H9 (cell line): ENCODE measurements around the gene CFL1. TPM values are rescaled to one million over a fixed set of nuclear protein-coding genes. Genes with fewer than 3 reads are reported as not detected.

ENCODE experiments used
- DNase-seq: peaks from one replicate; pipeline ENCODE4 v3.0.0-alpha.2; 2017
- H2AFZ ChIP-seq: one replicate; pipeline ENCODE4 v1.6.1; 2013; ENCODE audit warnings: mild to moderate bottlenecking, low read length, control low read depth, moderate library complexity
- H2AK5ac ChIP-seq: 2 replicates; pipeline ENCODE4 v1.6.1; 2013; ENCODE audit warnings: low read length, control low read depth, mixed read lengths; ENCODE audit not compliant: insufficient read length
- H2BK120ac ChIP-seq: one replicate; pipeline ENCODE4 v1.6.1; 2013; ENCODE audit warnings: low read depth, mild to moderate bottlenecking, low read length, control low read depth, inconsistent platforms; ENCODE audit not compliant: poor library complexity, severe bottlenecking
- H2BK12ac ChIP-seq: 2 replicates; pipeline ENCODE4 v1.6.1; 2013; ENCODE audit warnings: low read length, control low read depth, mixed read lengths, low read depth; ENCODE audit not compliant: insufficient read length
- H2BK15ac ChIP-seq: 2 replicates; pipeline ENCODE4 v1.6.1; 2013; ENCODE audit warnings: low read depth, low read length, control low read depth
- H2BK20ac ChIP-seq: one replicate; pipeline ENCODE4 v1.6.1; 2013; ENCODE audit warnings: low read depth, mild to moderate bottlenecking, low read length, control low read depth, inconsistent platforms; ENCODE audit not compliant: poor library complexity, severe bottlenecking
- H2BK5ac ChIP-seq: 2 replicates; pipeline ENCODE4 v1.6.1; 2013; ENCODE audit warnings: low read length, control low read depth, mixed read lengths; ENCODE audit not compliant: insufficient read length
- H3K14ac ChIP-seq: 2 replicates; pipeline ENCODE4 v1.6.1; 2013; ENCODE audit warnings: low read length, control low read depth; ENCODE audit not compliant: insufficient read depth
- H3K18ac ChIP-seq: 2 replicates; pipeline ENCODE4 v1.6.1; 2013; ENCODE audit warnings: low read depth, mild to moderate bottlenecking, mixed read lengths, low read length, control low read depth; ENCODE audit not compliant: insufficient read length
- H3K23ac ChIP-seq: 2 replicates; pipeline ENCODE4 v1.6.1; 2013; ENCODE audit warnings: low read length, control low read depth, mixed read lengths, low read depth; ENCODE audit not compliant: insufficient read length
- H3K23me2 ChIP-seq: 2 replicates; pipeline ENCODE4 v1.6.1; 2013; ENCODE audit warnings: low read depth, mild to moderate bottlenecking, mixed read lengths, low read length, control low read depth; ENCODE audit not compliant: insufficient read length, poor library complexity, severe bottlenecking
- H3K27ac ChIP-seq: 2 replicates; pipeline ENCODE4 v1.5.1; 2013; ENCODE audit warnings: low read length, control low read depth, mixed read lengths, low read depth; ENCODE audit not compliant: insufficient read length
- H3K27me3 ChIP-seq: 2 replicates; pipeline ENCODE4 v1.6.1; 2013; ENCODE audit warnings: low read length, control low read depth, inconsistent platforms; ENCODE audit not compliant: insufficient read depth
- H3K4ac ChIP-seq: 2 replicates; pipeline ENCODE4 v1.6.1; 2013; ENCODE audit warnings: low read depth, mild to moderate bottlenecking, control low read depth, inconsistent platforms, low read length, moderate library complexity
- H3K4me1 ChIP-seq: 2 replicates; pipeline ENCODE4 v1.6.1; 2013; ENCODE audit warnings: low read length, control low read depth, inconsistent platforms; ENCODE audit not compliant: insufficient read depth
- H3K4me2 ChIP-seq: 2 replicates; pipeline ENCODE4 v1.6.1; 2013; ENCODE audit warnings: low read length, control low read depth, mixed read lengths; ENCODE audit not compliant: insufficient read length, insufficient read depth
- H3K56ac ChIP-seq: 2 replicates; pipeline ENCODE4 v1.6.1; 2013; ENCODE audit warnings: low read depth, mild to moderate bottlenecking, mixed read lengths, low read length, control low read depth; ENCODE audit not compliant: insufficient read length
- H3K79me1 ChIP-seq: 2 replicates; pipeline ENCODE4 v1.6.1; 2013; ENCODE audit warnings: low read depth, mild to moderate bottlenecking, moderate library complexity, low read length, control low read depth, inconsistent platforms; ENCODE audit not compliant: insufficient read depth, poor library complexity, severe bottlenecking
- H3K79me2 ChIP-seq: 2 replicates; pipeline ENCODE4 v1.6.1; 2013; ENCODE audit warnings: low read length, control low read depth, inconsistent platforms; ENCODE audit not compliant: insufficient read depth
- H3K9ac ChIP-seq: 2 replicates; pipeline ENCODE4 v1.6.1; 2013; ENCODE audit warnings: low read length, control low read depth, mixed read lengths; ENCODE audit not compliant: insufficient read length; ENCODE audit errors: extremely low read depth
- H3K9me3 ChIP-seq: one replicate; pipeline ENCODE4 v1.6.1; 2013; ENCODE audit warnings: low read depth, low read length, inconsistent platforms; ENCODE audit not compliant: control insufficient read depth
- H3T11ph ChIP-seq: one replicate; pipeline ENCODE4 v1.6.1; 2013; ENCODE audit warnings: mild to moderate bottlenecking, low read length, control low read depth, inconsistent platforms
- H4K20me1 ChIP-seq: one replicate; pipeline ENCODE4 v1.6.1; 2013; ENCODE audit not compliant: control insufficient read depth, insufficient read length, insufficient read depth
- H4K5ac ChIP-seq: 2 replicates; pipeline ENCODE4 v1.6.1; 2013; ENCODE audit warnings: low read depth, mild to moderate bottlenecking, mixed read lengths, low read length, control low read depth; ENCODE audit not compliant: insufficient read length
- H4K8ac ChIP-seq: replicated peaks from 2 replicates; pipeline ENCODE4 v1.6.1; 2013; ENCODE audit warnings: low read length, control low read depth, mixed read lengths, low read depth; ENCODE audit not compliant: insufficient read length
- H4K91ac ChIP-seq: 2 replicates; pipeline ENCODE4 v1.6.1; 2013; ENCODE audit warnings: low read depth, mild to moderate bottlenecking, moderate library complexity, mixed read lengths, low read length, control low read depth; ENCODE audit not compliant: insufficient read length
- H3K27ac Mint-ChIP-seq, 3 experiments: 2 replicates in 2 of 3; 3 replicates in 1 of 3; pipeline ENCODE4 v1.8.0; 2020 to 2021; ENCODE audit warnings: mixed read lengths in 3 of 3, mild to moderate bottlenecking in 1 of 3, moderate library complexity in 1 of 3
- H3K27me3 Mint-ChIP-seq: 2 replicates; pipeline ENCODE4 v1.8.0; 2021; ENCODE audit warnings: low read depth, mild to moderate bottlenecking, moderate library complexity, mixed read lengths
- H3K36me3 Mint-ChIP-seq, 3 experiments: 2 replicates in 2 of 3; 3 replicates in 1 of 3; pipeline ENCODE4 v1.8.0; 2020 to 2021; ENCODE audit warnings: low read depth in 3 of 3, mixed read lengths in 3 of 3; ENCODE audit not compliant: insufficient read depth in 1 of 3
- H3K4me1 Mint-ChIP-seq, 2 experiments: 2 replicates each; pipeline ENCODE4 v1.8.0; 2020; ENCODE audit warnings: mixed read lengths in 2 of 2
- H3K4me3 Mint-ChIP-seq, 2 experiments: 2 replicates in 1 of 2; 3 replicates in 1 of 2; pipeline ENCODE4 v1.8.0; 2020 to 2021; ENCODE audit warnings: mild to moderate bottlenecking in 2 of 2, mixed read lengths in 2 of 2, moderate library complexity in 1 of 2
- H3K9me3 Mint-ChIP-seq, 2 experiments: 2 replicates in 1 of 2; 3 replicates in 1 of 2; pipeline ENCODE4 v1.8.0; 2020; ENCODE audit warnings: mild to moderate bottlenecking in 2 of 2, mixed read lengths in 2 of 2, moderate library complexity in 1 of 2
- CTCF ChIP-seq: fragments of 200-600 bp; sonication (generic); conservative IDR thresholded peaks from 3 replicates; pipeline ENCODE4 v1.8.0; 2021; ENCODE audit warnings: antibody characterized with exemption, mild to moderate bottlenecking
- WGBS: extraction: QIAGEN DNeasy Blood & Tissue Kit; methylation state at CpG from one replicate; pipeline ENCODE4 v1.1.7; 2013; ENCODE audit warnings: missing lambda C conversion rate, low lambda C conversion rate, mixed read lengths; ENCODE audit not compliant: insufficient read length; ENCODE audit errors: extremely low coverage; 5-methylcytosine and 5-hydroxymethylcytosine counted together
- total RNA-seq: library from RNA; stranded (reverse); gene quantifications from 2 replicates; pipeline ENCODE4 v1.2.1, GENCODE V29; 2021

CFL1 gene
- total RNA-seq, 1 experiment from 2014 or later, result 1,107 TPM

DNA sequence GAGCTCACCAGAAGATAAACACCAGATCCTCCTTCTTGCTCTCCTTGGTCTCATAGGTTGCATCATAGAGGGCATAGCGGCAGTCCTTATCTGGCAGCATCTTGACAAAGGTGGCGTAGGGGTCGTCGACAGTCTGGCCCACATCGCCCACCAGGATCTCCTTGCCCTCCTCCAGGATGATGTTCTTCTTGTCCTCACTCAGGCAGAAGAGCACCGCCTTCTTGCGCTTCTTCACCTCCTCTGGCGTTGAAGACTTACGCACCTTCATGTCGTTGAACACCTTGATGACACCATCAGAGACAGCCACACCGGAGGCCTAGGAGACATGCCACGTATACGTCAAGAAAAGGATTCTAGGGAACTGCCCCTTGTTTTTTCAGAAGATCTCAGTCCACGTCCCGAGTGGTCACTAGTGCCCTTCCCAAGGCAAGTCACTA, 2.0 kb downstream of the CFL1 start:
- H3K27ac Mint-ChIP-seq, result peak overlapping the region in 2 of 3 experiments; percentile 58 to 72; a peak in 2 of 7 replicates
- WGBS, result no CpG with 5 or more reads among the region's 15 CpGs
- peaks cover 3 to 11% of the 10 kb centered on the region in 2 experiments; a peak in 2 of 5 replicates for H3K9me3 Mint-ChIP-seq

More for the DNA sequence above, 2.0 kb downstream of the CFL1 start:
- Histone ChIP-seq H3K79me1 (peaks cover 3% of the 10 kb centered on the region), H4K91ac (no peak overlapping the region), H3K4me2 (peak overlapping the region; percentile 77), H3K4me1 (no peaks in the 10 kb centered on the region), H2BK20ac (no peak overlapping the region), H3T11ph (no peak overlapping the region), H3K79me2 (peaks cover 14% of the 10 kb centered on the region; the same call in 1 of the 2 replicates), H2BK120ac (no peak overlapping the region), H3K14ac (no peak overlapping the region), H3K18ac (no peak overlapping the region), H3K4ac (no peak overlapping the region), H4K20me1 (peaks cover 2% of the 10 kb centered on the region), H2BK12ac (no peak overlapping the region), H4K5ac (no peak overlapping the region), H3K27me3 (no peaks in the 10 kb centered on the region), H2AK5ac (no peak overlapping the region), H3K23me2 (peaks cover 21% of the 10 kb centered on the region), H2AFZ (no peak overlapping the region), H2BK15ac (no peak overlapping the region), H4K8ac (no peak overlapping the region), H3K27ac (no peak overlapping the region), H3K56ac (no peak overlapping the region), H3K9ac (no peak overlapping the region), H2BK5ac (no peak overlapping the region), H3K9me3 (no peaks in the 10 kb centered on the region), H3K23ac (no peak overlapping the region)
- Mint-ChIP-seq H3K36me3 (peaks cover 47 to 55% (median 50%) of the 10 kb centered on the region in 3 experiments), H3K27me3 (peaks cover 3% of the 10 kb centered on the region; the same call in 1 of the 2 replicates), H3K4me1 (peaks cover 25 to 26% of the 10 kb centered on the region in 2 experiments), H3K4me3 (peak overlapping the region; percentile 86 to 89)
- TF ChIP-seq CTCF, result no peak
- DNase-seq, result peak; percentile 20
